ENCODE results near the gene CES1.
"Not testable (repeated sequence)": the region's sequence is repeated elsewhere in the genome, so short reads cannot be mapped to it uniquely, and the experiment has no call there.

The CES1 gene

GRCh38 chr16:55754056-55754455, 78.8 kb downstream of the CES1 start:
- Histone ChIP-seq H3K36me3 (ENCODE audit: control insufficient read depth, low read depth, low read length) (no peaks in the 10 kb centered on the region), H3K27me3 (ENCODE audit: control insufficient read depth, insufficient read depth, low read length) (peaks cover 12% of the 10 kb centered on the region), H3K4me1 (ENCODE audit: control insufficient read depth, low read depth, low read length) (no peaks in the 10 kb centered on the region), H3K9me3 (ENCODE audit: control insufficient read depth, low read depth, low read length) (peaks cover 3% of the 10 kb centered on the region), H3K27ac (ENCODE audit: low read length) (no peak overlapping the region), H3K9ac (ENCODE audit: low read length) (no peak overlapping the region), H3K4me3 (ENCODE audit: low read length) (no peak overlapping the region)

- not testable (repeated sequence) for H3K9ac ChIP-seq (ENCODE audit: low read length); H3K4me3 ChIP-seq (ENCODE audit: low read length); H3K27ac ChIP-seq (ENCODE audit: low read length); H3K27me3 ChIP-seq (ENCODE audit: control insufficient read depth, insufficient read depth, low read length); H3K9me3 ChIP-seq (ENCODE audit: control insufficient read depth, low read depth, low read length); H3K4me1 ChIP-seq (ENCODE audit: control insufficient read depth, low read depth, low read length); H3K36me3 ChIP-seq (ENCODE audit: control insufficient read depth, low read depth, low read length)
These were observed 79.7 kb downstream of the CES1 start for GRCh38 chr16:55753145-55753631.

Measured in iPS-18a (cell line).